NCI-H2107 (cell line): ENCODE measurements around the gene TEX261.

ENCODE experiments used
- DNase-seq: peaks from one replicate; lab custom pipeline; 2025; lab: John Stamatoyannopoulos, UW

Gene TEX261

GRCh38 chr2:70959271-70959761 lies 35.4 kb downstream of the TEX261 start:
- no peak for DNase-seq

DNA sequence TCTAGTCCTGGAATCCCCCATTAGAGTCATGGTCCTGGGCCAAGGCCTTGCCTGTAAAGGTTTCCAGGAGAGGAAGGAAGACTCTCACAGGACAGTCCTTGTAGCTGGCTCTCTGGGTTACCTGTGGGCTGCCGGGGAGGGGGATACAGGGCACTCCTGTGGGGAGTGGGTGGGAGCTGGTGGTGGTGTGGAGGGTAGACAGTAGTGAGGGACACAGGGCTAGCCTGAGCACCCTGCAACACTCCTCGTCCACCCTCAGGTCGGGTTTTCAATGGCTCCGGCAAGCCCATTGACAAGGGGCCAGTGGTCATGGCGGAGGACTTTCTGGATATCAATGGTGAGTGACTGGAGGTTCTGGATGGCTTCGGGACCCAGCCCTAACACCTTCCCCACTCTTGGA lies 35.9 kb downstream of the TEX261 start:
- DNase-seq: no peak

DNA sequence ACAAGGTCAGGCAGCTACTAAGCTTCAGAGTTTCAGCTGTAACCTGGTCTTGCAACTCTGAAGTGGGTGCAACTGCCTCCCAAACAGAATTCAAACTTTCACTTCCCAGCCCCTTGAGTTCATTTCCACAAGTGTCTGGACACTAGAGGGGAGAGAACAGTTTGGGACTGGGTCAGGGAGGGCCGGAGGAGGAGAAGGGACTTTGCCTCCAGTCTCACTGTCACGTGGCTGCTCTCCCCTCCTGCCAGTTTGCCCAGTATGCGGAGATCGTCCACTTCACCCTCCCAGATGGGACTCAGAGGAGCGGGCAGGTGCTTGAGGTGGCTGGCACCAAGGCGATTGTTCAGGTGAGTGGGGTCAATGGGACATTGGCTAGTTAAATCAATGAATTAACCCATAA lies 36.9 kb downstream of the TEX261 start:
- DNase-seq: no peak

GRCh38 chr2:70956141-70956540 lies 38.5 kb downstream of the TEX261 start:
- no peak for DNase-seq

DNA sequence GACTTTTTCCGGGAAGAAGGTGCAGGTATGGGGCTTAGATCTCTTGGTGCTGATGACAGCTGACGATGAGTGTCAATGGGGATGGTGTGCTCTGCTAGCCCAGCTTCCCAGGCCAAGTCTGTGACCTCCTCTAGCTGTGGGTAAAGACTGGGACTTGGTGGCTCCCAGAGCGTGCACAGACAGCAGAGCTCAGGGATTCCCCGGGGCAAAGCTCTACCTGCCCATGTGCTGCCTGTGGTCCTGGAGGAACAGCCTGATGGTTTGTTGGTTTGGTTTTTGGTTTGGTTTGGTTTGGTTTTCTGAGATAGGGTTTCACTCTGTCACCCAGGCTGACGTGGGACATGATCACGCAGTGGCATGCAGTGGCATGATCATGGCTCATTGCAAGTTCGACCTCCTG lies 39.8 kb downstream of the TEX261 start:
- no peak for DNase-seq

DNA sequence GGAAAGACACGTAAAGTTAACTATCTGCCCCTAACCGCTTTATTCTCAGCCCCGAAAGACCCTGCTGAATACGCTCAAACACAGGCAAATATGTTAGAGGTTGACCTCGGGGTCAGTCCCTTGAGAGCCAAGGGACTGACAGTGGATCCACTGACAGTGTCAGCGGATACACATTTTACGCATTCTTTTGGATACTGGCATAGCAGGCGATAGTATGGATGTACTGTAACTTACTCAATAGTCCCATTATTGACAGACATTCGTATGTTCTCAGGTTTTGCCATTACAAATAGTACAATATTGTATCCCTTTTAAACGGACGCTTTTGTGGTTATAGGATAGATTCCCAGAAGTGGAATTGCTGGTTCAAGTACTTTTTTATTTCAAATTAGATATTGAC lies 45.6 kb downstream of the TEX261 start:
- DNase-seq: no peak

DNA sequence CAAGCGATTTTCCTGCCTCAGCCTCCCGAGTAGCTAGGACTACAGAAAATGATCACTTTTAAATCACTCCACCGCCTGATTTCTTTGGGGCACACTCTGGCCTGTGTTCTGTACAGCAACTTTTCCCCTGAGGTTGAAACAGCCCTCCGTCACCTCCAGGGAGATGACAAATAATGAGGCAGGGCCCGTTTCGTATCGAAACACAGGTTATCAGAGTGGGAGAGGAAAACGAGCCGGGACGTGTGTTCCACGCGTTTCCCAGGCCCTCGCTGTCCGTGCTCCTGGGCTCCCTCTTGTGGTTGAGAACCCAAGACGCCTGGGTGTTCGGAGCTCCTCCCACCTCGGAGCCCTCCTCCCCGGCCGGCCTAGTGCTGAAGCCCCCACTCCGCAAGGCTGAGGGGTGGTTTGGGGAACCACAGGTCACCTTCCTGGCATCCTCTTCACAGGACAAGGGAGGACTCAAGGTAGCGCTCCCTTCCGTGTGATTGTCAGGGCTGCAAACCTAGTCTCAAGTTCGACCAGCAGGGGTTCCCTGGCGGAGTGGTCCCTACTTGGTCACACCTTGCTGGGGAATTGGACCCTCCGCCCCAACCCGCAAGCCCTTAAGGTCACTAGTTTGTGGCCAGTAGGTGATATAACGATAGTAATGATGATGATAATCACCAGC lies 46.2 kb downstream of the TEX261 start:
- peak; percentile 25 for DNase-seq

DNA sequence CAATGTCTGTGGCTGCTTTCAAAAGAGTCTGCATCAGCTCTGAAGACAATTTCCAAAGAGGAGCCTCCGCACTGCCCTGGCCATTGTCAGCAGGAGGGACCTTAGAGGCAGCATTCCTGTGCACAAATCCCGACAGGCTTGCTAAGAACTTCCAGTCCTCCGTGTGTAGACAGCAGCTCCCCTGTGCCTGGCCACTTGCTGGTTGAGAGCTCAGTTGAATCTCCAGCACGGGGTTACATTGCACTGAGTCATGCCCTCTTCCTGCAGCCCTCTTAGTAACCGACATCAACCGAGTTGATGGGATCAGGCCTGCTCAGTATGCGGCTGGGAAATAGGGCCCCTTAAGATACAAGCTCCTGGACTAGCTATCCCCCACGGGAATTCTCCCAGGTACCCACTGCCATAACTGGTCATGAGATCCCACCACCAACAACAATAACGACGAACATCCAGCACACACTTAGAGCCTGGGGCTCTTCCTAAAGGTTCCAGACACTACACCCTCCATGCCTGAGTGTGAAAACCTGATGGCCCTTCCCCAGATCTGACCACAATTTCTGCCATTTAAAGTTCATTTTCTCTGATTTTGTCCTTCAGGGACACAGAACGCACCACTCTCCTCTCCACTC lies 47.0 kb downstream of the TEX261 start:
- no peak for DNase-seq

GRCh38 chr2:70946832-70947442 lies 47.7 kb downstream of the TEX261 start:
- peak; percentile 27 for DNase-seq

DNA sequence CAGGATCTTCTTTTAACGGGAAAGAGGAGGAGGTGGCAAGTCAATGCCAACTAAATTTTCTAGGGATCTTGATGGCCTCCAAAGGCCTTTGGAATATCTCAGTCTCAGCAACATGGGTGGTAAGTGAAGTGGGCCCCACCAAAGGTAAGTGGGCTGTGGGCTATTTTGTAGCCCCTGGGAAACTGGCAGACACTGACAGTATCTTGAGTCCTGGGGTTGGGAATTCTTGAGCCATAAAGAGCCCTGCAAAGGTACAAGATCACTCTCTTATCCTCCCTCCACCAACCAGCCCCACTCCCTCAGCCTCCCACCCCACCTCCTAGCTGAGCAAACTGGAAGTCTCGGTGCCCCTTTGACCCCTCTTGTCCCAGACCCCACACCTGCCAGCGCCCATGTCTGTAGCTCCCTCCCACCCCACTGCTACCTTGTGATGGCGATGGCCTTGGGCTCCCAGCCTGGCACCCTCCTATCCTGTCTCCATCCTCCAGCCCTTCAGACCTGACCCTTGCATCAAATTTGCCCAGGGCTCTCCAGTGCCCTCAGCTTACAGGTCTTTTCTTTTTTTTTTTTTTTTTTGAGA lies 50.5 kb downstream of the TEX261 start:
- DNase-seq: no peak

GRCh38 chr2:70943205-70943871 lies 51.3 kb downstream of the TEX261 start:
- no peak for DNase-seq

DNA sequence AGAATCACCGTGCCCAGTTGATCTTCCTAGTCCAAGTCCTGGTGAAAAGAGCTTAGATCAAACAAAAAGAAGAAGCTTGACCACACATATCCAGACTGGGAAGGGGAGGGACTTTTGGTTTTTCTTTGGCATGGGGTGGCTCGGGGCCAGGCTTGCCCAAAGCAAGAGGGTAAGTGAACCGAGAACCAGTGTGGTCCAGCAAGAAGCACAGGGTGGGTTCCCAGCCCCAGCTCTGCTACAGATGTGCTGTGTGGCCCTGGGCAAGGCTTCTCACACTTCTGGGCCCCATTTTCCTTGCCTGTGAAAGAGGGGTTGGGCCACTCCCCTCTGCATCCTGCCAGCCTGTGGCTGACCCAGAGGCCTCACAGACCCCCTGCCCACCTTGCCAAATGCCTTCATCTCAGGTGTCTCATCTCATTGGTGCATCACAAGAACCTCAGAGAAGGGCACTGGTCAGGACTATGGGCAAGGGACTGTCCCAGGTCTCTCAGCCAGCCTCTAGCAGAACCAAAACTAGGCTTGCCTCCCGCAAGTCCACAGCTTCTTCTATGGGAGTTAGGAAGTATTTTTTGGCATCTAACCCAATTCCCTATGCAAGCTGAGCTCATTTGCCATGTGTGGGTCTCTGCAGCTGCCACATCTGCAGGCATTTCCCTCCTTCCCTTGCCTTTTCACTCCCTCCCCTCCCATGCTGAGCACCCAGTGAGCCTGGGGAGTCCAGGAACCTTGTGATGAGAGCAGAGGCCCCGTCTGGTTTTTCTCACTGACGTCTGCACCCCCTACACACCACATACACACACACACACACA lies 52.1 kb downstream of the TEX261 start:
- DNase-seq: no peak

DNA sequence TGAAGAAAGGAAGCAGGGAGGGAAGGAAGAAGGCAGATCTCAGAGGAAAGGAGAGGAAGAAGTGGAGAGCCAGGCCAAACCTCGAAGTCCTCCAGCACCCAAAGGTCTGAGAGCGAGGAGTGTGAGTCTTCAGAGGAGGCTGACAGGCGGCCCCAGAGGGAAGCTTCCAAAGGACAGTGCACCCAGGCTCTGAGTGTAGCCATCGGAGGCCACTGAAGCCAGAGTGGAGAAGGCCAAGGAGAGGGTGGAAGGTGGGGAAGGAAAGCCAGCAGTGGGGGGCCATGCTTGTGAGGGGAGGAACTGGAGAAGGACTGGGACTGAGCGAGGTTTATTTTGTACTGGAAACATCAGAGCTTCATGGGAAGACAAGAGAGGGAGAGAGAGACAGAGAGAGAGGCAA lies 53.0 kb downstream of the TEX261 start:
- DNase-seq: no peak

- DNase-seq: no peak
These were observed 53.5 kb downstream of the TEX261 start for GRCh38 chr2:70941186-70941585.

DNA sequence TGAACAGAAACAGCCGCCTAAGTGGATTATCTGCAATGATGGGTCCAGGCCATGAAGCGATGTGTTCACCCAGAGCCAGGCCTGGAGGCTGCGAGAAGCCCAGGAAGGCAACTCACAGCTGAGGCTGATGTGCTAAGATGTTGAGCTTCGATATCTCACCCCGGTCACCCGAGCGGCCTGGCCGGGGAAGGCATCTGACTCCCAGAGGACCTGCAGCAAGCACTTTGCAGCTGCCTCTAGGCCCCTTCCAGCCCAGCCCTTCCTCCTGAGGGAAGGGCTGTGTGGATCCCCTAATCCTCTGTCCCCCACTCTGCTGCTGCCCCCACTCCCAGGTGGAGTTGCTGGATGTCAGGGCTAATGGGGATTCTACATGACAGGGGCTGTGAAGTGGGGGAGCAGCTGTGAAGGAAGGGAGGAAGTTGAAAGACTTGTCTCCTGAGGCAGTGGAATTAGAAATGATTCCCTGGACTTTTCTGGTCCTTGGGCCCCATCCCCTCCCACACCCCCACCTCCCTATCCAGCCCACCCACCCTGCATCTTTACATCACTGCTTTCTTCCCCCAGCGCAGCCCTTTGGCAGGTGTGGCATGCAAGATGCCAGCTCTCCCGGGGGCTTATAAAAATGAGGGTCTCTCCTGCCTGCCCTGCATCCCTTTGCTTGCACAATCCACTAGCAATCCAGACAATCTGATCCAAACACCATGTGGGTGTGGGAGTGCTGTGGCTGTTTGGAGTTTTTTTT lies 54.7 kb downstream of the TEX261 start:
- no peak for DNase-seq

- no peak for DNase-seq
These were observed 55.5 kb downstream of the TEX261 start for GRCh38 chr2:70939001-70939838.

DNA sequence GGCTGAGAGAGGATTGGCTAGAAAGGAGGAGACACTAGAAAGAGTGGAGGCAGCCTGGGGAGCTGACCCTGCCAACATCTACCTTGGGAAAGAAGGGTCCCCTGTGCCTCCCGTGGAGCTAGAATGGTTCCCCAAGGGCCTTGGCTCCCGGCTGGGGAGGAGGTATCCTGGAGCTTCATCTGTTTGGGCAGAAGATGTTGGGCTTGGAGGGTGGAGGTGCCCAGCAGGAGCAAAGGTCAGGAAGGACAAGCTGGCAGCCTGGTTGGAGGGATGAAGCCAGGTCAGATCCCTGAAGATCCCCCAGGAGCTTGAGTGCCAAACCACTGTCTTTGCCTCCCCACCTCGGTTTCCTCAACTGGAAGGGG lies 56.1 kb downstream of the TEX261 start:
- no peak for DNase-seq

GRCh38 chr2:70937866-70938585 lies 56.6 kb downstream of the TEX261 start:
- DNase-seq: no peak
